HepG2 (cell line): ENCODE measurements around the gene CRNKL1. TPM values are rescaled to one million over a fixed set of nuclear protein-coding genes. Genes with fewer than 3 reads are reported as not detected.

Experiments used
- ASH2L ChIP-seq: fragments of 300-600, 200-600 bp; sonication (generic); IDR thresholded peaks from 2 replicates; pipeline ENCODE4 v1.7.0; 2017; ENCODE audit warnings: low read depth, mild to moderate bottlenecking, moderate library complexity, mixed read lengths, low read length; ENCODE audit not compliant: insufficient read length
- BCL3 ChIP-seq: sonication (generic); formaldehyde crosslinking; IDR thresholded peaks from 2 replicates; pipeline ENCODE4 v1.5.1; 2020; ENCODE audit warnings: mild to moderate bottlenecking, missing genetic modification reagents, moderate library complexity
- GLI4 ChIP-seq: sonication (generic); formaldehyde crosslinking; IDR thresholded peaks from 2 replicates; pipeline ENCODE4 v1.5.1; 2020; ENCODE audit warnings: missing genetic modification reagents, mild to moderate bottlenecking, moderate library complexity, borderline replicate concordance
- KDM5A ChIP-seq: fragments of 200-600 bp; sonication (generic); IDR thresholded peaks from 2 replicates; pipeline ENCODE4 v1.7.0; 2018; ENCODE audit warnings: antibody characterized with exemption, mild to moderate bottlenecking, low read length, borderline replicate concordance
- KLF9 ChIP-seq: IDR thresholded peaks from 2 replicates; pipeline ENCODE4 v1.6.1; 2016; ENCODE audit warnings: low read depth
- PAWR ChIP-seq: sonication (generic); formaldehyde crosslinking; IDR thresholded peaks from 2 replicates; pipeline ENCODE4 v1.4.0; 2020; ENCODE audit warnings: missing genetic modification reagents, mild to moderate bottlenecking, borderline replicate concordance
- TRIM24 ChIP-seq: sonication (generic); formaldehyde crosslinking; IDR thresholded peaks from 2 replicates; pipeline ENCODE4 v1.8.0; 2022; ENCODE audit warnings: mild to moderate bottlenecking, missing genetic modification reagents
- XRCC5 ChIP-seq: fragments of 200-400 bp; formaldehyde crosslinking; optimal IDR thresholded peaks from 2 replicates; pipeline ENCODE3; 2017; ENCODE audit warnings: mild to moderate bottlenecking, low read length
- ZNF660 ChIP-seq: sonication (generic); formaldehyde crosslinking; IDR thresholded peaks from 2 replicates; pipeline ENCODE4 v1.5.1; 2020; ENCODE audit warnings: mild to moderate bottlenecking, low read depth, missing genetic modification reagents, borderline replicate concordance
- ZNF841 ChIP-seq: sonication (generic); formaldehyde crosslinking; IDR thresholded peaks from 2 replicates; pipeline ENCODE4 v1.8.1; 2023; ENCODE audit warnings: missing genetic modification reagents, borderline replicate concordance
- polyA plus RNA-seq, 8 experiments: library from polyadenylated mRNA; depleted of rRNA in 3 of 8; stranded (reverse) in 7 of 8; unstranded in 1 of 8; fragments of >200 nt; fragmentation: Illumina TruSeq in 4 of 8; extraction: Trizol in 4 of 8; gene quantifications; 2 replicates each; pipeline versions ENCODE4 v1.2.1 to v1.2.3, GENCODE V29; 2011 to 2016; ENCODE audit warnings: low read depth in 4 of 8, missing spikeins in 1 of 8, mixed read lengths in 1 of 8; ENCODE audit not compliant: insufficient read depth in 1 of 8
- total RNA-seq, 5 experiments: library from RNA; depleted of rRNA; stranded (reverse); fragments of >200 nt; fragmentation: Illumina TruSeq; extraction: Trizol; gene quantifications; 2 replicates each; pipeline ENCODE4 v1.2.3, GENCODE V29; 2016; ENCODE audit warnings: low read depth in 1 of 5
- TF ChIP-seq, protein P1 (sequence below): sonication (generic); formaldehyde crosslinking; conservative IDR thresholded peaks from 2 replicates; pipeline ENCODE4 v1.8.0; 2022; ENCODE audit warnings: mild to moderate bottlenecking, moderate library complexity, missing genetic modification reagents
- TF ChIP-seq, protein P2 (sequence below): sonication (generic); formaldehyde crosslinking; IDR thresholded peaks from 2 replicates; pipeline ENCODE4 v1.8.1; 2023; ENCODE audit warnings: missing genetic modification reagents, inconsistent platforms, borderline replicate concordance
- TF ChIP-seq, protein P3 (sequence below): sonication (generic); formaldehyde crosslinking; conservative IDR thresholded peaks from 2 replicates; pipeline ENCODE4 v1.4.0; 2020; ENCODE audit warnings: missing genetic modification reagents
- TF ChIP-seq, protein P4 (sequence below): sonication (generic); formaldehyde crosslinking; IDR thresholded peaks from 2 replicates; pipeline ENCODE4 v1.4.0; 2020; ENCODE audit warnings: missing genetic modification reagents; ENCODE audit errors: not compliant biosample characterization
- TF ChIP-seq, protein P5 (sequence below): fragments of 450-650 bp; IDR thresholded peaks from 2 replicates; pipeline ENCODE4 v1.6.1; 2017
- TF ChIP-seq, protein P6 (sequence below): fragments of 450-650 bp; IDR thresholded peaks from 2 replicates; pipeline ENCODE4 v1.6.1; 2017; ENCODE audit warnings: mild to moderate bottlenecking

Gene CRNKL1
- total and polyA plus RNA-seq, 2 of the 13 experiments (the other 11 are each of a cell fraction or from before 2014, with no cell fraction given) = 12.3 to 64.5 TPM

DNA sequence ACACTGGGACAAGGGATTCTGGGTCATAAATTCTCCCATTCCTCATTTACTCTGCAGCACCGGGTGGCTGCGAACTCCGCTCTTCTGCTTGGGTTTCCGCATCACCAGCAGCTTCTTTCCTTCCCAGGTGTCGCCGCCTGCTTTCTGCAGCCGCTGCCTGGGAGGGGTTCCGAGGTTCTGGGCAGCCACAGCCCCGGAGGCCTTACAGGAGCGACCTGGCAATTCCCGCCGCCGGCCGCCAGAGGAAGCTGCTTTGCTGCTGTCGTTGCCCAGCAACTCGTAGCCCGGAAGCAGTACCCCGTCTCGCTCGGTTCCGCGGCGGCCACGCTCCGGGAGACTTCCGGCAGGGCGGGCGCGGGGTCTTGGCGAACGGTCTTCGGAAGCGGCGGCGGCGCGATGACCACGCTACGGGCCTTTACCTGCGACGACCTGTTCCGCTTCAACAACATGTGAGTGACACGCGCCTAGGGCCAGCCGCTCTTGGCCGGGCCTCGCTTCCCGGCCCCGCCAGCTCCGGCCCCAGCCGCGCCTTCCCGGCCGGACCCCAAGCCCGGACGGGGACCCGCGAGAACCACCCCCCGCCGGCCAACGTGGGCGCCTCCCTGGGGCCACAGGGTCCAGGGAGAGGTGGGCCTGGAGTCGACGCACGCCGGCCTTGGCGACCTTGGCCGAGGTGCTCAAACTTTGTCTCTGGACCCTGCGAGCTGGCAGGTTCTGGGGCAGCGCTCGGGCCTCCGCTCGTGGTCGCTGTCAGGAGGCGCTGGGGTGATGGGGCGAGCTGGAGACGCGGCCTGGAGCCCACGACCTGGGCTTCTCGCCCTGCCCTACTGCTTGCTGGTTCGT is 35.0 kb downstream of the CRNKL1 start, which contains the start of gene NAA20 (continued):
- TF ChIP-seq ZNF660 (CRISPR knock-in tag) (peak; percentile 95; the same call in 1 of the 2 replicates), KDM5A (peak; percentile 96), PAWR (CRISPR knock-in tag) (peak; percentile 86; the same call in 1 of the 2 replicates), XRCC5 (peak; percentile 99), GLI4 (CRISPR knock-in tag) (peak; percentile 97; the same call in 1 of the 2 replicates), TRIM24 (CRISPR knock-in tag) (no peak), BCL3 (peak; percentile 85; the same call in 1 of the 2 replicates), ASH2L (peak; percentile 99), KLF9 (CRISPR knock-in tag) (peak; percentile 15; the same call in 1 of the 2 replicates), ZNF841 (CRISPR knock-in tag) (no peak)
- TF ChIP-seq, protein P1, sequence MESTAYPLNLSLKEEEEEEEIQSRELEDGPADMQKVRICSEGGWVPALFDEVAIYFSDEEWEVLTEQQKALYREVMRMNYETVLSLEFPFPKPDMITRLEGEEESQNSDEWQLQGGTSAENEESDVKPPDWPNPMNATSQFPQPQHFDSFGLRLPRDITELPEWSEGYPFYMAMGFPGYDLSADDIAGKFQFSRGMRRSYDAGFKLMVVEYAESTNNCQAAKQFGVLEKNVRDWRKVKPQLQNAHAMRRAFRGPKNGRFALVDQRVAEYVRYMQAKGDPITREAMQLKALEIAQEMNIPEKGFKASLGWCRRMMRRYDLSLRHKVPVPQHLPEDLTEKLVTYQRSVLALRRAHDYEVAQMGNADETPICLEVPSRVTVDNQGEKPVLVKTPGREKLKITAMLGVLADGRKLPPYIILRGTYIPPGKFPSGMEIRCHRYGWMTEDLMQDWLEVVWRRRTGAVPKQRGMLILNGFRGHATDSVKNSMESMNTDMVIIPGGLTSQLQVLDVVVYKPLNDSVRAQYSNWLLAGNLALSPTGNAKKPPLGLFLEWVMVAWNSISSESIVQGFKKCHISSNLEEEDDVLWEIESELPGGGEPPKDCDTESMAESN (CRISPR knock-in tag) = peak; percentile 99
- TF ChIP-seq, protein P2, sequence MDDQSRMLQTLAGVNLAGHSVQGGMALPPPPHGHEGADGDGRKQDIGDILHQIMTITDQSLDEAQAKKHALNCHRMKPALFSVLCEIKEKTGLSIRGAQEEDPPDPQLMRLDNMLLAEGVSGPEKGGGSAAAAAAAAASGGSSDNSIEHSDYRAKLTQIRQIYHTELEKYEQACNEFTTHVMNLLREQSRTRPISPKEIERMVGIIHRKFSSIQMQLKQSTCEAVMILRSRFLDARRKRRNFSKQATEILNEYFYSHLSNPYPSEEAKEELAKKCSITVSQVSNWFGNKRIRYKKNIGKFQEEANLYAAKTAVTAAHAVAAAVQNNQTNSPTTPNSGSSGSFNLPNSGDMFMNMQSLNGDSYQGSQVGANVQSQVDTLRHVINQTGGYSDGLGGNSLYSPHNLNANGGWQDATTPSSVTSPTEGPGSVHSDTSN = no peak
- TF ChIP-seq, protein P3, sequence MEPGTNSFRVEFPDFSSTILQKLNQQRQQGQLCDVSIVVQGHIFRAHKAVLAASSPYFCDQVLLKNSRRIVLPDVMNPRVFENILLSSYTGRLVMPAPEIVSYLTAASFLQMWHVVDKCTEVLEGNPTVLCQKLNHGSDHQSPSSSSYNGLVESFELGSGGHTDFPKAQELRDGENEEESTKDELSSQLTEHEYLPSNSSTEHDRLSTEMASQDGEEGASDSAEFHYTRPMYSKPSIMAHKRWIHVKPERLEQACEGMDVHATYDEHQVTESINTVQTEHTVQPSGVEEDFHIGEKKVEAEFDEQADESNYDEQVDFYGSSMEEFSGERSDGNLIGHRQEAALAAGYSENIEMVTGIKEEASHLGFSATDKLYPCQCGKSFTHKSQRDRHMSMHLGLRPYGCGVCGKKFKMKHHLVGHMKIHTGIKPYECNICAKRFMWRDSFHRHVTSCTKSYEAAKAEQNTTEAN (CRISPR knock-in tag) = peak; percentile 89
- TF ChIP-seq, protein P4, sequence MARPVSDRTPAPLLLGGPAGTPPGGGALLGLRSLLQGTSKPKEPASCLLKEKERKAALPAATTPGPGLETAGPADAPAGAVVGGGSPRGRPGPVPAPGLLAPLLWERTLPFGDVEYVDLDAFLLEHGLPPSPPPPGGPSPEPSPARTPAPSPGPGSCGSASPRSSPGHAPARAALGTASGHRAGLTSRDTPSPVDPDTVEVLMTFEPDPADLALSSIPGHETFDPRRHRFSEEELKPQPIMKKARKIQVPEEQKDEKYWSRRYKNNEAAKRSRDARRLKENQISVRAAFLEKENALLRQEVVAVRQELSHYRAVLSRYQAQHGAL (CRISPR knock-in tag) = peak; percentile 71
- TF ChIP-seq, protein P5, sequence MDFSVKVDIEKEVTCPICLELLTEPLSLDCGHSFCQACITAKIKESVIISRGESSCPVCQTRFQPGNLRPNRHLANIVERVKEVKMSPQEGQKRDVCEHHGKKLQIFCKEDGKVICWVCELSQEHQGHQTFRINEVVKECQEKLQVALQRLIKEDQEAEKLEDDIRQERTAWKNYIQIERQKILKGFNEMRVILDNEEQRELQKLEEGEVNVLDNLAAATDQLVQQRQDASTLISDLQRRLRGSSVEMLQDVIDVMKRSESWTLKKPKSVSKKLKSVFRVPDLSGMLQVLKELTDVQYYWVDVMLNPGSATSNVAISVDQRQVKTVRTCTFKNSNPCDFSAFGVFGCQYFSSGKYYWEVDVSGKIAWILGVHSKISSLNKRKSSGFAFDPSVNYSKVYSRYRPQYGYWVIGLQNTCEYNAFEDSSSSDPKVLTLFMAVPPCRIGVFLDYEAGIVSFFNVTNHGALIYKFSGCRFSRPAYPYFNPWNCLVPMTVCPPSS = no peak
- TF ChIP-seq, protein P6, sequence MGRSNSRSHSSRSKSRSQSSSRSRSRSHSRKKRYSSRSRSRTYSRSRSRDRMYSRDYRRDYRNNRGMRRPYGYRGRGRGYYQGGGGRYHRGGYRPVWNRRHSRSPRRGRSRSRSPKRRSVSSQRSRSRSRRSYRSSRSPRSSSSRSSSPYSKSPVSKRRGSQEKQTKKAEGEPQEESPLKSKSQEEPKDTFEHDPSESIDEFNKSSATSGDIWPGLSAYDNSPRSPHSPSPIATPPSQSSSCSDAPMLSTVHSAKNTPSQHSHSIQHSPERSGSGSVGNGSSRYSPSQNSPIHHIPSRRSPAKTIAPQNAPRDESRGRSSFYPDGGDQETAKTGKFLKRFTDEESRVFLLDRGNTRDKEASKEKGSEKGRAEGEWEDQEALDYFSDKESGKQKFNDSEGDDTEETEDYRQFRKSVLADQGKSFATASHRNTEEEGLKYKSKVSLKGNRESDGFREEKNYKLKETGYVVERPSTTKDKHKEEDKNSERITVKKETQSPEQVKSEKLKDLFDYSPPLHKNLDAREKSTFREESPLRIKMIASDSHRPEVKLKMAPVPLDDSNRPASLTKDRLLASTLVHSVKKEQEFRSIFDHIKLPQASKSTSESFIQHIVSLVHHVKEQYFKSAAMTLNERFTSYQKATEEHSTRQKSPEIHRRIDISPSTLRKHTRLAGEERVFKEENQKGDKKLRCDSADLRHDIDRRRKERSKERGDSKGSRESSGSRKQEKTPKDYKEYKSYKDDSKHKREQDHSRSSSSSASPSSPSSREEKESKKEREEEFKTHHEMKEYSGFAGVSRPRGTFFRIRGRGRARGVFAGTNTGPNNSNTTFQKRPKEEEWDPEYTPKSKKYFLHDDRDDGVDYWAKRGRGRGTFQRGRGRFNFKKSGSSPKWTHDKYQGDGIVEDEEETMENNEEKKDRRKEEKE = no peak
